Sciatic nerve (tissue), 2 donors: Measurements from ENCODE around the gene NIN. TPM values are rescaled to one million over a fixed set of nuclear protein-coding genes. Genes with fewer than 3 reads are reported as not detected.

ENCODE experiments used
- ATAC-seq: fragments of 200-7000 bp; cut with Tn5 transposase; one replicate; pipeline ENCODE4 v1.9.1; 2020; ENCODE audit warnings: mild to moderate bottlenecking, moderate library complexity
- DNase-seq: peaks from one replicate; pipeline ENCODE4 v3.0.0-alpha.2; 2020; ENCODE audit warnings: low spot score
- intact Hi-C: fragments of 100-400 bp; cut with DNase I; formaldehyde crosslinking; loops from one replicate; pipeline ENCODE4 v1.14.2; 2022
- total RNA-seq: library from RNA; stranded (reverse); fragmentation: NEBNext Ultra II Directional; extraction: Animal tissue kit (Norgen Biotek cat#: 25700); gene quantifications from one replicate; pipeline ENCODE4 v1.2.1, GENCODE V29; 2021
- donor health status: DM: no; HTN: no; CAD: no.
- donor health status: DM: no; HTN: no; CAD: no.

The NIN gene, protein sequence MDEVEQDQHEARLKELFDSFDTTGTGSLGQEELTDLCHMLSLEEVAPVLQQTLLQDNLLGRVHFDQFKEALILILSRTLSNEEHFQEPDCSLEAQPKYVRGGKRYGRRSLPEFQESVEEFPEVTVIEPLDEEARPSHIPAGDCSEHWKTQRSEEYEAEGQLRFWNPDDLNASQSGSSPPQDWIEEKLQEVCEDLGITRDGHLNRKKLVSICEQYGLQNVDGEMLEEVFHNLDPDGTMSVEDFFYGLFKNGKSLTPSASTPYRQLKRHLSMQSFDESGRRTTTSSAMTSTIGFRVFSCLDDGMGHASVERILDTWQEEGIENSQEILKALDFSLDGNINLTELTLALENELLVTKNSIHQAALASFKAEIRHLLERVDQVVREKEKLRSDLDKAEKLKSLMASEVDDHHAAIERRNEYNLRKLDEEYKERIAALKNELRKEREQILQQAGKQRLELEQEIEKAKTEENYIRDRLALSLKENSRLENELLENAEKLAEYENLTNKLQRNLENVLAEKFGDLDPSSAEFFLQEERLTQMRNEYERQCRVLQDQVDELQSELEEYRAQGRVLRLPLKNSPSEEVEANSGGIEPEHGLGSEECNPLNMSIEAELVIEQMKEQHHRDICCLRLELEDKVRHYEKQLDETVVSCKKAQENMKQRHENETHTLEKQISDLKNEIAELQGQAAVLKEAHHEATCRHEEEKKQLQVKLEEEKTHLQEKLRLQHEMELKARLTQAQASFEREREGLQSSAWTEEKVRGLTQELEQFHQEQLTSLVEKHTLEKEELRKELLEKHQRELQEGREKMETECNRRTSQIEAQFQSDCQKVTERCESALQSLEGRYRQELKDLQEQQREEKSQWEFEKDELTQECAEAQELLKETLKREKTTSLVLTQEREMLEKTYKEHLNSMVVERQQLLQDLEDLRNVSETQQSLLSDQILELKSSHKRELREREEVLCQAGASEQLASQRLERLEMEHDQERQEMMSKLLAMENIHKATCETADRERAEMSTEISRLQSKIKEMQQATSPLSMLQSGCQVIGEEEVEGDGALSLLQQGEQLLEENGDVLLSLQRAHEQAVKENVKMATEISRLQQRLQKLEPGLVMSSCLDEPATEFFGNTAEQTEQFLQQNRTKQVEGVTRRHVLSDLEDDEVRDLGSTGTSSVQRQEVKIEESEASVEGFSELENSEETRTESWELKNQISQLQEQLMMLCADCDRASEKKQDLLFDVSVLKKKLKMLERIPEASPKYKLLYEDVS (N-terminal part only)
- total RNA-seq: 48.2 TPM

DNA sequence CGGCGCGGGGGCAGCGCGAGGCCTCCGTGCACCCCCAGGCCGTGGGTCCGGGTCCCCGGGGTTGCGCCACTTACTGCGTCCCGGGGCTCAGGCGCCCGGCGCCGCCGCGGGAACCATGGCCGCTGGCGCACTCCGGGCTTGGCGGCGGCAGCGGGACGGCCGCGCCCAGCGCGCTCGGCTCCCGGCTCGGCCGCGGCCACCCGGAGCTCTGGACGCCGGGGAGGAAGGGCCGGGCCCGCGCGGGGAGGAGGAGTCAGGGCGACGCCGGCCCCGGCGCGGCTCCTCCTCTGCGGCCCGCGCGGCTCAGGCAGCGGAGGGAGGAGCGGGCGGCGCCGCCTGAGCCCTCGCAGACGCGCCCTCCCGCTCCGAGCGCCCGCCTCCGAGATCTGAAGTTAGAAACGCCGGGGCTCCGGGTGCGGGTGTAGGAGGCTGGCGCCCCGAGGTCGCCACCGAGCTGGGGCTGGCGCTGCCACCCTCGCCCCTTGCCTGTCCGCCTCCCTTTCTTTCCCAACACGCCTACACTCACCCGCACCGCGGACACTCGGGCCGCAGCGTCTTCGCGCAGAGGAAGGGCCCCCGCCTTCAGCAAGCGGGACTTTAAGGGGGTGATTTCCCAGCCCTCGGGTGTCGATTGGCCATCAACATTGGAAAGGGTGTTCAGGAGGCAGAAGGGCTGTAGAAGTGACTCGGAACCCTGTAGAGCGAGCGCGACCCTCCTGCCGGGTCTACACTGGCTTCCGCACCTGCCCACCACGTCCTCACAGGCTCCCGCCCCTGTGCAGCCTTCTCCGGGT lies at the start of gene NIN:
Gene NIN (minus strand): TSS at position 231 of the 794 bp plus-strand sequence. CDS start 9,106 bp downstream, outside the sequence.
- peak; percentile 95 for ATAC-seq
- intact Hi-C loops: no loop called here

DNA sequence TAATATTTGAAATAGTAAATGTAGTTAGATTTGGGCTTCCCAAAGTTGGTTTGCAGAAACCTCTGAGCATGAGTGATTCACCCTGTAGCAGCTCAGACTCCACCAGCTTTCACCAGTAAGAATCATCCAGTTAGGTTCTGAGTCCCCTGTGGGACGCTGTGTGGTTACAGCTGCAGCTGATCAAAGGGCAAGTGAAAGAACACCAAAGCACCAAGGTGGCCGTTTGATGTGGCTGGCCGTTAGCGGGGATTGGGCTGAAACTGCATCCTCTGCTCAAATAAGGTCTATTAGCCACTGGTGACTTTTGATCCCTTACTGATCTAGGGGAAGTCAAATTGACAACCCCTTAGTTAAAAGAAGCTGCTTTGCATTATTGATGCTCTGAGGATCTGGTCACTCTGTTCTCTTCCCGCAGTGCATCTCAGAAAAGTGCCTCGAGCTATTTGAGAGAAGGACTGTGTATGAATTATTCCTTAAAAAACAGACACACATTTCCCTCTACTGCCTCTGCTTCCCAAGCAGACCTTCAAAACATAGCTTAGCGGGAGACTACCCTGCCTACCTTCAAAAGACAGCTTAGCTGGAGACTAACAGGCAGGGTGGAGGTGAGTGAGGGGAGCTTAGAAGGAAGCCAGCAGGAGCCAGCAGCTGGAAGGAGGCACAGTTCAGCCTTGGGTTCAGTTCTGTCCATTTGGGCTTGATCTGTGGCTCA lies 44.6 kb upstream of the NIN start:
- peak; percentile 62 for ATAC-seq
- DNase-seq: no peak

More for the DNA sequence above, at the start of gene NIN:
- DNase-seq: peak; percentile 85

DNA sequence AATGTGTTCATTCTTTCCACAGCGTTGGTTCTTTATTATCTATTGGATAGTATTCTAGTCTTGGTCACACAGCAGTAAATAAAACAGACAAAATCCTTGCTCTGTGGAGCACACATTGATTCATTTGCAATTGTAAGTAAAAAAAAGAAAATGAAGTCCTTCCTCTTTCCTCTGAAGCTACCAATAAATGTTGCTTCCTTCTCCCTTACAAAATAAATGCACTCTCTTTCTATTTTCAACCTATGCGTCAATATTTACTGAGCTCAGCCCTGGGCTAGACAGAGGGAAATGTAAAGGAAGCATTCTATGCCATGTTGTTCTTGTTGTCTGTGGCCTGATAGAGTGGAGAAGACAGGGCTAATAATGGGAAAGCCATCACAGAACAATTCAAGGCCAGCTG lies 43.8 kb upstream of the NIN start:
- no peak for DNase-seq
- intact Hi-C loops: no loop called here
- ATAC-seq: no peak

More for the DNA sequence above, 44.6 kb upstream of the NIN start:
- intact Hi-C loops: no loop called here

DNA sequence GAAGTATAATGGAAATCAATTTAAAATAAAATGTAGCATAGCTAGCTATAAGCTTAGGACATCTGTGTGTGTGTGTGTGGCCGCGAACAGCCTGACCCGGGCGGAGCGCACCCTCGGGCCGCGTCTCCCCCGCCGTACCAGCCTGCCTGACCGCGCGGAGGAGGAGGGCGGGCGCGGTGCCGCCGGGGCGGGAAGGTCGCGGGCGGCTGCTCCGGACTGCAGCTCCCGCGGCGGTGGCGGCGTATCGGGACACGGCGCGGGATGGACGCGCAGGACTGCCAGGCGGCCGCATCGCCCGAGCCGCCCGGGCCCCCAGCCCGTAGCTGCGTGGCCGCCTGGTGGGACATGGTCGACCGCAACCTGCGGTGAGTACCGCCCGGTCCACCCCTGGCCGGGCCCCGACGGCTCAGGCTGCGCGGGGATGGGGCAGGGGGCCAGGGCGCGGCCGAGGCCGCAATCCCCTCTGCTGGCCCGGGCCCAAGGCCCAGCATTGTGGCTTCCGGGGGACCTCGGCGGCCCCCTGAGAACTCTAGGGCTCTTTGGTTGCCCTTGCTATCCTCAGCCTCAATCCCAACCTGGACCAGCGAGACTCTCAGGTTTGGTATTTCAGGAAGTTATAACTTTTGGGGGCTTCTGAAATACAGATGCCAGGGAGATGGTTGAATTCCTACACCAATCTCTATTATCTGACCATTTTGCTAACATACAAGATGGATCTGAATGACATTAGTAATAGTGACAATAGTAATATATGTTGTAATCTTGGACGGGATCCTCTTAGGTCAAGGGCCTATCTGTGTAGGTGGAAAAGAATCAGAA lies 41.2 kb upstream of the NIN start, which contains the start of gene ABHD12B:
Gene ABHD12B (plus strand): TSS at position 140 of the 819 bp plus-strand sequence. CDS start 122 bp downstream, at position 262.
- DNase-seq: no peak
- intact Hi-C loops: no loop called here
- peak; percentile 55 for ATAC-seq

DNA sequence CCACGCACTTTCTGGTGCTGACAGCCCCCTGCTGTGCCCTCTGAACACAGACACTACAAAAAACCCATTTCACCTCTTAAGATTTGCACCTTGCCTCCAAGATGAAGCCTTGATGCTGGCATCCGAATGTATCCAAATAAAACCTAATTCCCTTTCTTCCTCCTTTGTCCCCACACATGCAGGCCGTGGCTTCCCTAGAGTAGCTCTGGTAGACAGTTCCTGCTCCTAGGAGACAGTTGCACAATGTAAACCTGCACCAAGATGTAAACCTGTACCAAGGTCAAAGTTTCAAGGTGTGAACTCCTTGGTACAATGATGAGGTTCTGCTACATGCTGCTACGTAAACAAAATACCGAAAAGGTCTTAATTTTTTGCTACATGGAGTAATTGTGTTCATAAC lies 40.3 kb upstream of the NIN start:
- no peak for DNase-seq
- intact Hi-C loops: no loop called here
- no peak for ATAC-seq

DNA sequence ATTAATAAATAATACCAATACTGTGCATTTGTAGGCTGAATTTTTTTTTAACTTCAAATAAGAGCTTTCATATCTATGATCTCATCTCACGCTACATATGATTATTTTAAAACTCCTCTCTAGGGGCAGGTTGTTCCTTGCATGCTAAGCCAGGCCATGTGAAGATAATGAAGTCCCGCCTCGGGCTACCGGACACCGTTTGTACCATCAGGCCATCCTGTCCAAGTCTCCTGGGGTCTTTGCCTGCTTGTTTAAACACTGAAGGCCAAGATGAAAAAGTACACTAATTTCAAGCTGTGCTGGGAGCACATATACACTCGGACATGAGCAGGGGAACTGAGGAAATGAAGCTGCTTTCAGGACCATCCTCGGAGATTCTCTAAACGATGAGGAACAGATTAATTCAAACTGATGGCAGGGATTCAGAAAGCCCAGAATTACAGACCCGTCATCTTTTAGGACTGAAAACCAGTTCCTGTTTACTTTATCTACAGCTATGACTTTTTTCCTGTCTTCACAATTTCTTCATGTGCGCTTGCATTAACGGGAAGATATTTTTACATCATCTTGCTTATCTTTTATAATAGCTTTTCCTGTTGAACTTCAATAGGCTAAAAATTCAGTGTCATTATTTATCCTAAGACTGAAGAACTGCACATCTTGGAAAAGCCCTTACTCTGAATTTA lies 34.6 kb upstream of the NIN start:
- no peak for DNase-seq
- no peak for ATAC-seq
- intact Hi-C loops: no loop called here

DNA sequence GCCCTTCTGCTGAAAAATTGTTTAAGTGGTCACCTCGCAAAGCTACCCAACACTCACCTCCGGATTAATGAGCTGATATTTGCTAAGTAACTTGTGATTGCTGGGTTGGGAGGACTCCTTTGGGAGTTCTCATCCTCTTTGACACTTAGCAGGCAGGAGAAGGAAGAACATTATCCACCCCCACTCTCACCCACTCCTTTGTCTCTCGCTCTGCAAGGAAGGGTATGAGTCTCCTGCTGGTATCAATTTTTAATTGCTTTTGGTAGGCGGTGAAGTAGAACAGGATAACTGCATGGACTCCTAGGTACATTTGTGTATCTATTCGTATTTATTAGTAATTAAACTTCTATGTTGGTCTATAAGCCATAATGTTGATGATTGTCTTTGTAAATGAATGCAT lies 34.0 kb upstream of the NIN start:
- intact Hi-C loops: no loop called here
- no peak for DNase-seq
- no peak for ATAC-seq

DNA sequence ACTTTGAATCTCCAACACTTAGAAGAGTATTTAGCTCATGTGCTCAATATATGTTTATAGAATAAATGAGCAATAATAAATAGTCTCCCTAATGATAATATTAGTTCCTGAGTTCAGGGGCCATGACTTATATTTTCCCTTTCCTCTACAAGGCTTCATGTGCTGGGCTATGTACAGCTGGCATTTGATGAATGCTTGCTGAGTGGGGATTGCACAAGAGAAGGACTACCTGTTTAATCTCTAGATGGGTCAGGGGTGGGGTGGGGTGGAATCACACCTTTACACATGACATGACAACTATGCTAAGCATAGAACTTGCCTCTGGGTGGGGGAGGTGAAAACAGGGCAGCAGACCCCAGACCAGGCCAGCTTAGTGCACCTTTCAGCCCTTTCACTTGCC lies 33.3 kb upstream of the NIN start:
- intact Hi-C loops: no loop called here

DNA sequence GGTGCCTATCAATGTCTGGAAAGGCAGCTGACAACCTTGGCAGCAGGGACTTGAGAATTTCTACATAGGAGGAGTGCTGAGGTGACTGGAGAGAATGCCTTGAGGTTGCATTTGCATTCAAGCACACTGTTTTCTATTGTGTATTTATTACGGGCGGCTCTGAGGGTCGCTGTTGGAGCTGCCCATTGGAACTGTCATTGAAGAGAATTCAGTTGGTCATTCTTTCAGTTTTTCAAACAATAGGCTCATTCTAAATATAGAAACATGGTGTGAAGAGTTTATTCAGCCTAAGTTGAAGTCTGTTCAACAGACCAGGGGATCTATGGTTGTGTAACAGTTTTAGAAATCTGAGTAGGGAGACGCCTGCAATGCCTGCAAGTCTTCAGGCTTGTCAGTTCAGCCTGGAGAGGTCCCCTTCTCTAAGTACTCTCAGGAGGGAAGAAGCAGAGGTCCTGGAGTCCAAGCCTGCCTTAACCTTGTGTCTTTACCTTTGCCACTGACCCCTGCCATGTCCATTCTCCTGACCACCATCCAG lies 31.1 kb upstream of the NIN start:
- no peak for ATAC-seq
- intact Hi-C loops: no loop called here
- DNase-seq: no peak

More for the DNA sequence above, 33.3 kb upstream of the NIN start:
- DNase-seq (no peak), ATAC-seq (no peak)

DNA sequence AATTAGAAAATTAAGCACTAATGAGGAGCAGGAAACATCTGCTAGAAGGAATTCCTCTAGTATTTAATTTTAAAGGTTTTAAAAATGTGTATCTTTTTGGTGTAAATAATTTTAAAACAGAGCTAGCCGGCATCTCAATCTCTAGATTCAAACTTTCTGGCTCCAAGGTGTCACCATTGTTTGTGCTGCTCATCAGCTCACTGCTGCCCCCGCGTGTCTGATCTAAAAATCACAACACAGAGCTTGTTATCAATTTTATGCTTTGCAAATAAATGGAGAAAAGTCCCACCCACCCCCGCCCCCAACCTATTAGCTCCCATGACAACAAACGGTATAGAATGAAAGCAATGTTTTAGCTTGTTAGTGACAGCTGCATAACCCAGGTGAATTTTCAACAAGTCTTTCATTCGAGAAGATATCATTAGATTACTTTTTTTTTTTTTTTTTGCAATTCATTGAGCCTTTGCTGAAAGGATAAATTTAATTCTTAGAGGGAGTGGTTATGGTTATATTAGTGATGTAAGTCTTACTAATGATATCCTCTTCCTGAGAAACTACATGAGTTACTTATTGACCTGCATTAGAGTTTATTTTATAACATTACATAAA lies 29.6 kb upstream of the NIN start:
- DNase-seq: peak; percentile 89
- ATAC-seq: peak; percentile 84
- intact Hi-C loops: no loop called here

DNA sequence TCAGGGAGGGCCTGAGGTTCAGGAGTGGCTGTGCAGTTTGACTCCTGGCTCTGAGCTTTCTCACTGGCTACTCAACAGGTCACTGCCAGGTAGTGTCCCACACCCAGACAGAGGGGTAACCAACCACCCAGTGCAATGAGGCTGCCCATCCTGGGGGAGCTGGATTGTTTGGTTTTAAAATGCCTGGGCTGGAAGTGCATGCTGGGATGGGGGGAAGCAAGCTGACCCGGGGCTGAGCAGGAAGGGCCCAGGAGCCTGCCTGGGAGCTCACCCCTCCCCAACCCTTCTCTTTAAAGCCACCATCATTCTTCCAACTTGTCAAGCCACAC lies 28.3 kb upstream of the NIN start:
- intact Hi-C loops: no loop called here
- no peak for DNase-seq
- no peak for ATAC-seq

DNA sequence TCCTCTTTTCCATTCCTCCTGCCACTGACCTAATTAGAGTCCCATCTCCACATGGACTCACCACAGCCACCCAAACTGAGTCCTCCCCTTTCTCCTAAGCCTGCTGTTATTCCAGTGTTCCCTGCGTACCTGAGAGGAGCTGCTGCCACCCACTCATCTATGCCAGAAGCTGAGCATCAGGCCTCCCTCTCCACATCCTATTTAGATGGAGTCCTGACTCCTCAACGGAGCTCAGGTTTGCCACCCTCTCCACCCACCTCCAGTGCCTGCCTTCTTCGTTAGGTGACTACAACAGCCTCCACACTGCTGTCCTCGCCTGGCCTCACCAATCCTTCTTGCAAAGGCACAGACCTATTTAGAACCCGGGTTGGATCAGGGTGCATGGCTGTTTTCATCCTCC lies 25.7 kb upstream of the NIN start:
- ATAC-seq: no peak
- no peak for DNase-seq
- intact Hi-C loops: no loop called here

DNA sequence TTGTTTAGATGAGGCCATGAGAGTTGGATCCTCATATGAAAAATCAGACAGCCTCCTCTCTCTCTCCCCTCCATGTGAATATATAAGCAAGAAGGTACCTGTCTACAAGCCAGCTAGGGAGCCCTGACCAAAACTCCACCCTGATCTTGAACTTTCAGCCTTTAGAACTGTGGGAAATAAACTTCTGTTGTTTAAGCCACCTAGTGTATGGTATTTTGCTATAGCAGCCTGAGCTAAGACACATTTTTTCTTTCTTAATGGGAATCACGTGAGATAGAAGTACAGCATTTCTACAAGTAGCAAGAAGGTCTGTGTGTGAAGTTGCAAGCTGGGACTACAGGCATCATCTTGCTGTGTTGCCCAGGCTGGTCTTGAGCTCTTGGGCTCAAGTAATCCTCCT lies 24.6 kb upstream of the NIN start:
- no peak for DNase-seq
- no peak for ATAC-seq
- intact Hi-C loops: no loop called here

DNA sequence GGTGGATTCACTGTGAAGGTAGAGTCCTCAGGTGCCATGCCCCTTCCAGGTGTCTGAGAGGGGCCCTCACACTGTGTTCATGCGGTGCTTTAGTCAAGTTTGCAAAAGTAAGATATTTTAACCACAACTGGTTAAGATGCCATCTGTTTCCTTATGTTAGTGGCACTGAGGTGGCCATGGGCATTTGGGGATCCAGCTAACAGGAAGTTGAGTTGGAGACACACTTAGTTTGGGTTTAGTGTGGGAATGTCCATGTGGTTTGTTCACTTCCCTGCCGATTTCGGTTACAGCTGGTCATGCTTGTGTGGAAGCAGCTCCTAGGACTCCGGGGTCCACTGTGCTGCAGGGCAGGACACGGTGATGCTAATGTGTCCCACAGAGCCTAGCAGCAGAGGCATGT lies 23.6 kb upstream of the NIN start:
- intact Hi-C loops: no loop called here
- DNase-seq: no peak
- no peak for ATAC-seq

DNA sequence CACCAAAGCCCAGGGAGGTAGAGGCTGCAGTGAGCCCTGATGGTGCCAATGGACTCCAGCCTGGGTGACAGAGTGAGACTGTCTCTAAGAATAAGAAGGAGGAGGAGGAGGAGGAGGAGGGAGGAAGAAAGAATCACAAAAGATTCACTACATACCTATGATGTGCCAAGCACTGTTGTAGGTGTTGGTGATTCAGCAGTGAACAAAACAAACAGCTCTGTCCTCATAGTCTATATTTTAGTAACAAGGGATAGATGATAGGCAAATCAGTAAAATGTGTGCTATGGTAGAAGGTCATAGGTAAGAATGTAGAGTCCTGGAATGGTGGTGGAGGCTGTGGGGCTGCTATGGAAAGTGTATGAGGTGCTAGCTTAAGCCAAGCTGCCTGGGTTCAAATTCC lies 22.9 kb upstream of the NIN start:
- intact Hi-C loops: no loop called here
- ATAC-seq (no peak), DNase-seq (no peak)
